Ishikawa (cell line): ENCODE data around the gene WNT7B.

Source experiments
- EGR1 ChIP-seq: IDR thresholded peaks from 2 replicates; pipeline ENCODE4 v1.6.1; 2012
- EP300 ChIP-seq: IDR thresholded peaks from 2 replicates; pipeline ENCODE4 v1.6.1; 2012; ENCODE audit warnings: borderline replicate concordance
- RAD21 ChIP-seq: IDR thresholded peaks from 2 replicates; pipeline ENCODE4 v1.6.1; 2012; ENCODE audit warnings: low read depth
- TAF1 ChIP-seq: IDR thresholded peaks from 2 replicates; pipeline ENCODE4 v1.6.1; 2012; ENCODE audit warnings: low read depth, mild to moderate bottlenecking
- TEAD4 ChIP-seq: IDR thresholded peaks from 2 replicates; pipeline ENCODE4 v1.6.1; 2012
- YY1 ChIP-seq: IDR thresholded peaks from 2 replicates; pipeline ENCODE4 v1.6.1; 2012; ENCODE audit warnings: low read depth
- TF ChIP-seq, protein P1 (sequence below): IDR thresholded peaks from 2 replicates; pipeline ENCODE4 v1.6.1; 2012

DNA sequence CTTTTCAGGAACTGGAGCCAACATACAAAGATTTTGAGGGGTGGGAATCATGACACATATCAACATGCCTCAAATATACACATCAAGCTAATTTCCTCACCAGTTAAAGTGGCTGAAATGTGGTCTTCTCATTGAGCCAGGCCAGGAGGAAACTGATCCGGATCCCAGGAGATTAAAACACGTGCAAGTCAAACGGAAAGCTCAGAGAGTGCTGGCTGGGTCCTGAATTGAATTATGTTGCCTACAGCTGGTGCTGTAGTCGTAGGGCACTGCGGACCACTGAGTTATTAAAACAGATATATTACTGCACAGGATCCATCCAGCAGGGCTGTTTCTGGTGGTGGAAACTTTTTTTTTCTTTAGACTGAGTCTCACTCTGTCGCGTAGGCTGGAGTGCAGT, 14.1 kb upstream of the WNT7B start:
- no peak for TF ChIP-seq YY1
- TF ChIP-seq RAD21, result no peak
- TF ChIP-seq EGR1, result no peak
- TF ChIP-seq, protein P1, sequence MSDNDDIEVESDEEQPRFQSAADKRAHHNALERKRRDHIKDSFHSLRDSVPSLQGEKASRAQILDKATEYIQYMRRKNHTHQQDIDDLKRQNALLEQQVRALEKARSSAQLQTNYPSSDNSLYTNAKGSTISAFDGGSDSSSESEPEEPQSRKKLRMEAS, result no peak
- TF ChIP-seq TEAD4, result no peak
- TF ChIP-seq TAF1, result no peak
- TF ChIP-seq EP300, result no peak
